ENCODE results near the gene LMLN. TPM values are rescaled to one million over a fixed set of nuclear protein-coding genes. Genes with fewer than 3 reads are reported as not detected.
"Not testable (repeated sequence)": the region's sequence is repeated elsewhere in the genome, so short reads cannot be mapped to it uniquely, and the experiment has no call there.

Gene LMLN
- total RNA-seq, 2 donors from 2014 or later: 1.6 to 4.4 TPM

DNA sequence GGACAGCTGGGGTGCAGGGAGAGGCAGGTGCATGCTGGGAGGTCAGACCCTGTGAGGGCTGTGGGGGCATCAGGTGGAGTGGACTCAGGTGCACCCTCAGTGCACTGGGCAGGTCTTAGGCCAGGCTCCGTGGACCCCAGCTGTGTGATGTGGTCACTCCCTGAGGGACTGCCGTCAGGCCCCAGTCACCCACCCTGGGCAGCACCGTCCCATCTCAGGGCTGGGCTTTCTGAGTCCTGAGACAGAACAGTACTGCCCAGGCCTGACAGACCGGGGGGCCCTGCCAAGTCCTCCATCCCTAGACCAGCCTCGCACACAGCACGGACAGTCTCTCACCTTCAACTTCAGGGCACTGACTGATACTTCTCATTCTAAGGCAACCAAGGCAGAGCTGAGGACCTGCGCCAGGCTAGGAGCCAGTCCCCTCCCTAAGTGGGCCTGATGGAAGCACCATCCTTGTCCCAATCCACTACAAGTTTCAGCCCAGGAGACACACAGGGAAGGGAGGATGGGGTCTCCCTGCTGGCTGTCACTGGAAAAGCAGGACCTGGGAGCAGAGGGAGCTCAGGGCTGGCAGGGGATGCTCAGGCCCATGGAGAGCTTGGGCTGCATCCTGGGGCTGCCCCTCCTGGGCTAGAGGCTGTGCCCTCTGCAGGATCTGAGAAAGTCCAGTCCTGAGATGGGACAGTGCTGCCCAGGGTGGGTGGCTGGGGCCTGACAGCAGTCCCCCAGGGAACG is 86.3 kb downstream of the LMLN start:
- H3K27me3 ChIP-seq: no peaks in the 10 kb centered on the region
- DNase-seq: no peak
- no peak overlapping the region for H3K27ac ChIP-seq
- no peak overlapping the region for H3K4me3 ChIP-seq
- H3K4me1 ChIP-seq: no peaks in the 10 kb centered on the region
- no peak for ATAC-seq
- intact Hi-C loops (cut with DNase I): no loop called here
- no peaks in the 10 kb centered on the region for H3K36me3 ChIP-seq (replicated peaks in 1 of 2; ENCODE audit: insufficient read depth in 1 of 2, low read depth in 2 of 2)
- TF ChIP-seq POLR2A (IDR thresholded peaks at IDR 0.05): no peak
- TF ChIP-seq, protein P1, sequence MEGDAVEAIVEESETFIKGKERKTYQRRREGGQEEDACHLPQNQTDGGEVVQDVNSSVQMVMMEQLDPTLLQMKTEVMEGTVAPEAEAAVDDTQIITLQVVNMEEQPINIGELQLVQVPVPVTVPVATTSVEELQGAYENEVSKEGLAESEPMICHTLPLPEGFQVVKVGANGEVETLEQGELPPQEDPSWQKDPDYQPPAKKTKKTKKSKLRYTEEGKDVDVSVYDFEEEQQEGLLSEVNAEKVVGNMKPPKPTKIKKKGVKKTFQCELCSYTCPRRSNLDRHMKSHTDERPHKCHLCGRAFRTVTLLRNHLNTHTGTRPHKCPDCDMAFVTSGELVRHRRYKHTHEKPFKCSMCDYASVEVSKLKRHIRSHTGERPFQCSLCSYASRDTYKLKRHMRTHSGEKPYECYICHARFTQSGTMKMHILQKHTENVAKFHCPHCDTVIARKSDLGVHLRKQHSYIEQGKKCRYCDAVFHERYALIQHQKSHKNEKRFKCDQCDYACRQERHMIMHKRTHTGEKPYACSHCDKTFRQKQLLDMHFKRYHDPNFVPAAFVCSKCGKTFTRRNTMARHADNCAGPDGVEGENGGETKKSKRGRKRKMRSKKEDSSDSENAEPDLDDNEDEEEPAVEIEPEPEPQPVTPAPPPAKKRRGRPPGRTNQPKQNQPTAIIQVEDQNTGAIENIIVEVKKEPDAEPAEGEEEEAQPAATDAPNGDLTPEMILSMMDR (IDR thresholded peaks at IDR 0.05): no peak
- peaks cover 0 to 3% (median 0%) of the 10 kb centered on the region in 3 donors for H3K9me3 ChIP-seq
- WGBS, 2 donors: 92% methylated on average over 8 of the region's 8 CpGs; no CpG with 5 or more reads in 1 of the 2 donors

DNA sequence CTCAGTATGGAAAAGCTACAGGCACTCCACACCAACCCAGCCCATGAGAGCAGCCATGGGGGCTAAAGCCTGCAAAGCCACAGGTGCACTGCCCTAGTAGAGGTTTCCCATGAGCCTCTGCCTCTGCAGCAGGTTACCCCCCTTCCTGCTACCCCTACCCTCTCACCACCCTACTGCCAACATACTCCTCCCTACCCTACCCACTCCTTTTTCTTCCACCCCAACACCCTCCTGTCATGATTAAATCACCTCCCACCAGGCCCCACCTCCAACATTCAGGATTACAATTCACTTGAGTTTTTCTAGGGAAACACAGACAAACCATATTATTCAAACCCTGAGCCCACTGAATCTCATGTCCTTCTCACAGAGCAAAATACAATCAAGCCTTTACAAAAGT is 88.4 kb downstream of the LMLN start:
- intact Hi-C loops (cut with DNase I): no loop called here
- H3K4me1 ChIP-seq: no peaks in the 10 kb centered on the region
- H3K9me3 ChIP-seq: peaks cover 0 to 3% (median 0%) of the 10 kb centered on the region in 3 donors
- no peak for DNase-seq
- no peak for ATAC-seq
- H3K4me3 ChIP-seq: no peak overlapping the region
- TF ChIP-seq POLR2A (IDR thresholded peaks at IDR 0.05): no peak
- TF ChIP-seq, protein P1 (IDR thresholded peaks at IDR 0.05): no peak
- no peaks in the 10 kb centered on the region for H3K27me3 ChIP-seq
- H3K36me3 ChIP-seq (replicated peaks in 1 of 2; ENCODE audit: insufficient read depth in 1 of 2, low read depth in 2 of 2): no peaks in the 10 kb centered on the region
- no peak overlapping the region for H3K27ac ChIP-seq

DNA sequence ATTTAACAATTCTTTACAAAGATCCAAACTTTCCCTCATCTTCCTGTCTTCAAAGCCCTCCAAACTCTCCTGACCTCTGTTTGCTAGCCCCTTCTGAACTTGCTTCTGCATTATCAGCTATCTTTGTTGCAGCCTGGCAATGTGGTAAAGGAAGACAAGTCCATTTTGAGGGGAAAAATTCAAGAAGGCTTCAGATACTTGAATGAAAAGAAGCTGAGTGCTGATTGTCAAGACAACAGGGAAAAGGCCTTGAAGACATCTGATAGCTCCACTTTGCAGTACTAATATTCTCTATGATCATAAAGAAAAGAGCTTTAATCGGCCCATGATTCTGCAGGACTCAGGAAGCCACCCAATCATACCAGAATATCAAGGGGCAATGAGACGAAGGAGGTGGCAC is 91.8 kb downstream of the LMLN start:
- H3K4me3 ChIP-seq: no peak overlapping the region
- no peak for TF ChIP-seq POLR2A (IDR thresholded peaks at IDR 0.05)
- TF ChIP-seq, protein P1 (IDR thresholded peaks at IDR 0.05): no peak
- H3K4me1 ChIP-seq: no peaks in the 10 kb centered on the region
- H3K9me3 ChIP-seq: peaks cover 0 to 3% (median 0%) of the 10 kb centered on the region in 3 donors
- DNase-seq: no peak
- no peaks in the 10 kb centered on the region for H3K36me3 ChIP-seq (replicated peaks in 1 of 2; ENCODE audit: insufficient read depth in 1 of 2, low read depth in 2 of 2)
- intact Hi-C loops (cut with DNase I): no loop called here
- ATAC-seq: no peak
- H3K27me3 ChIP-seq: no peaks in the 10 kb centered on the region
- H3K27ac ChIP-seq: no peak overlapping the region
- WGBS, 2 donors: 62 to 71% methylated on average over 2 of the region's 2 CpGs

DNA sequence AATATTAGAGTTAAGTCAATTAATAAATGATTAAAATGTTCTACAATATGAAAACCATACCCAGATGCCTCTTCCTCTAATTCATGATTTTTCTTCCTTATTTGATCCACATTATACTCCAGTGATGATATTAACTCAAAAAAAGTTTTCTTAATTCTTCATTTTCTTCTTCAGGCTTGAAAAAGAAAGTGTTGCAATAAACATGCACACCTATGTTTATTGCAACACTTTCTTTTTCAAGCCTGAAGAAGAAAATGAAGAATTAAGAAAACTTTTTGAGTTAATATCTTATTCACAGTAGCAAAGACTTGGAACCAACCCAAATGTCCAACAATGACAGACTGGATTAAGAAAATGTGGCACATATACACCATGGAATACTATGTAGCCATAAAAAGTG is 93.4 kb downstream of the LMLN start:
- intact Hi-C loops (cut with DNase I); H3K4me3 ChIP-seq; ATAC-seq: not testable (repeated sequence)

DNA sequence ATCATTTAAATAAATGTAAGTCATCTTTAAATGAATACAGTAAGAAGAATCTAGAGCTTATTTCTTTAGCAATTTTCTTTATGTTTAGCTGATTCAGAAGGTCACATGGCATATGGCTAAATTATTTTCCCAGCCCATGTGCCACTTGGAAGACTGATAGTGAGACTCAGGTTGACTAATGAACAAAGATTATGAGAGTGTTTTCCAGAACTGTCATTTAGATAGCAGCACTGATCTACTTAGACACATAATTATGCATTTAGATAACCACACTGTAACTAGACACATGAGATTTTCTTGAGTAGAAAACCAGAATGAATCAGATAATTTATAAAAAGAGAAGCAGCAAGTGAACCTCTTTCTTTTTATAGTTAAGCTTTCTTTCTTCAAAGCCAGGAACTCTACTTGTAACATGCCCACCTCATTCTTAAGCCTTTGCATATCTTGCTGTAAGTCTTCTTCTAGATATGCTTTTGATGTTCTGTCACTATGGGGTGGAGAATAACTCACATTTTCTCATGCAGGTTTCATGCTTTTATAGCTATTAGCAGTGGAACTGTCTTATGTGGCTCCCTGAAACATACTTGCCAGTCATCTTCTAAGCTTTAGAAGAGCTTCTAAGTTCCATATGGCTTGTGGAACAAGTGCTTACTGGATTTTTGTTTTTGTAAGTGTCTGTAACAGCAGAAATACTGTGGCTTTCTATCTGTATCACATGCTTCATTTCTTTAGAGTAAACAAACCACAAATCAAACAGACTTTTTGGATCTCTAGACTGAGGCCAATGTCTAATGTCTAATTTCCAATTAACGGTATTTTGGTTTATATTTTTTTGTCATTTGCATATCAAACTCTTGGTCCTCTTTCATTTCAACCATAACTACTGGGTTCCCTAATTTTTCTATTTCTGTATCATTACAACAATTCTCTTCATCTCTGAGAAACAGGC is 101.4 kb downstream of the LMLN start:
- H3K9me3 ChIP-seq: no peaks in the 10 kb centered on the region
- TF ChIP-seq POLR2A (IDR thresholded peaks at IDR 0.05): no peak
- TF ChIP-seq, protein P1 (IDR thresholded peaks at IDR 0.05): no peak
- H3K4me3 ChIP-seq: no peak overlapping the region
- intact Hi-C loops (cut with DNase I): no loop called here
- DNase-seq: no peak
- no peak overlapping the region for H3K27ac ChIP-seq
- H3K27me3 ChIP-seq: peaks cover 0 to 3% of the 10 kb centered on the region in 2 donors
- no peaks in the 10 kb centered on the region for H3K36me3 ChIP-seq (replicated peaks in 1 of 2; ENCODE audit: insufficient read depth in 1 of 2, low read depth in 2 of 2)
- no peaks in the 10 kb centered on the region for H3K4me1 ChIP-seq
- 63 to 90% methylated on average over 1 of the region's 1 CpG for WGBS, 2 donors
- ATAC-seq: no peak

More for the DNA sequence above, 93.4 kb downstream of the LMLN start:
- not testable (repeated sequence) for H3K4me1 ChIP-seq; H3K27me3 ChIP-seq; DNase-seq; H3K27ac ChIP-seq; H3K36me3 ChIP-seq (replicated peaks in 1 of 2; ENCODE audit: insufficient read depth in 1 of 2, low read depth in 2 of 2); H3K9me3 ChIP-seq

All from body of pancreas (tissue), 4 donors.